OCI-LY7 (cell line): ENCODE results near the gene ANO2. TPM values are rescaled to one million over a fixed set of nuclear protein-coding genes. Genes with fewer than 3 reads are reported as not detected.

Experiments used
- BruUV-seq: library from RNA; stranded (reverse); fragments of 400-500 nt; replicated peaks from 2 replicates; lab custom pipeline; 2021; lab: Mats Ljungman, UMichigan
- CTCF ChIA-PET: fragments of 300-600 bp; sonication (Branson Sonifier 250); formaldehyde crosslinking; loops from one replicate; lab custom pipeline; 2022; ENCODE audit warnings: antibody characterized with exemption; ENCODE audit not compliant: unreplicated experiment; lab: Charles Lee
- POLR2A ChIA-PET: fragments of 300-600 bp; sonication (Branson Sonifier 250); formaldehyde crosslinking; loops from one replicate; lab custom pipeline; 2022; ENCODE audit warnings: antibody characterized with exemption; lab: Charles Lee
- DNase-seq: peaks from one replicate; pipeline ENCODE4 v3.0.0-alpha.2; 2015; ENCODE audit warnings: low spot score
- H2AFZ ChIP-seq: fragments of 200-600 bp; sonication (generic), shearing (Covaris generic); 2 replicates; pipeline ENCODE4 v1.6.1; 2014; ENCODE audit warnings: mild to moderate bottlenecking, antibody characterized with exemption, low read length, moderate library complexity
- H3K27ac ChIP-seq: fragments of 200-600 bp; sonication (generic); 2 replicates; pipeline ENCODE4 v1.5.1; 2014; ENCODE audit warnings: mixed run types, low read depth, mild to moderate bottlenecking, moderate library complexity, low read length, inconsistent platforms; ENCODE audit not compliant: poor library complexity, severe bottlenecking
- H3K36me3 ChIP-seq: fragments of 200-600 bp; sonication (generic); 2 replicates; pipeline ENCODE4 v1.6.1; 2014; ENCODE audit warnings: mild to moderate bottlenecking, antibody characterized with exemption, low read length, moderate library complexity, mixed read lengths; ENCODE audit not compliant: insufficient read depth
- H3K4me1 ChIP-seq: fragments of 200-600 bp; sonication (generic); 2 replicates; pipeline ENCODE4 v1.5.1; 2014; ENCODE audit warnings: mild to moderate bottlenecking, low read length; ENCODE audit not compliant: insufficient read depth, poor library complexity, severe bottlenecking
- H3K4me2 ChIP-seq: fragments of 200-600 bp; sonication (generic); 2 replicates; pipeline ENCODE4 v1.6.1; 2014; ENCODE audit warnings: mild to moderate bottlenecking, low read length
- H3K4me3 ChIP-seq: fragments of 200-600 bp; sonication (generic); 2 replicates; pipeline ENCODE4 v1.5.1; 2014; ENCODE audit warnings: mild to moderate bottlenecking, low read depth, low read length; ENCODE audit not compliant: poor library complexity, severe bottlenecking
- H3K79me2 ChIP-seq: fragments of 200-600 bp; sonication (generic); 2 replicates; pipeline ENCODE4 v1.6.1; 2016; ENCODE audit warnings: low read depth, mild to moderate bottlenecking, low read length, moderate library complexity, mixed read lengths; ENCODE audit not compliant: insufficient read depth
- H3K9me2 ChIP-seq: fragments of 200-600 bp; sonication (generic); 2 replicates; pipeline ENCODE4 v1.6.1; 2016; ENCODE audit warnings: mild to moderate bottlenecking, low read length, mixed read lengths; ENCODE audit not compliant: insufficient read depth
- H3K9me3 ChIP-seq: fragments of 200-600 bp; sonication (generic); 2 replicates; pipeline ENCODE4 v1.6.1; 2014; ENCODE audit warnings: mild to moderate bottlenecking, mixed run types, low read length, mixed read lengths
- H4K20me1 ChIP-seq: fragments of 200-600 bp; sonication (generic); 2 replicates; pipeline ENCODE4 v1.6.1; 2014; ENCODE audit warnings: mild to moderate bottlenecking, antibody characterized with exemption, low read length, moderate library complexity, mixed read lengths; ENCODE audit not compliant: insufficient read depth
- CTCF ChIP-seq: fragments of 200-600 bp; sonication (generic); conservative IDR thresholded peaks from 2 replicates; pipeline ENCODE4 v1.5.1; 2014; ENCODE audit warnings: mild to moderate bottlenecking, antibody characterized with exemption, low read length, moderate library complexity, mixed read lengths
- EZH2phosphoT487 ChIP-seq: fragments of 200-600 bp; sonication (generic); IDR thresholded peaks from 2 replicates; pipeline ENCODE4 v1.6.1; 2018; ENCODE audit warnings: low read depth, borderline replicate concordance, mild to moderate bottlenecking, mixed run types, antibody characterized with exemption, low read length, moderate library complexity, mixed read lengths
- intact Hi-C: fragments of 100-400 bp; cut with micrococcal nuclease; formaldehyde crosslinking; loops from one replicate; pipeline ENCODE4 v1.10.0; 2022; ENCODE audit not compliant: unreplicated experiment
- total RNA-seq, 2 experiments: library from RNA; depleted of rRNA in 1 of 2; stranded (reverse); fragments of >200 nt in 1 of 2; shearing (Covaris generic) in 1 of 2; gene quantifications; 2 replicates each; pipeline ENCODE4 v1.2.3, GENCODE V29; 2014 to 2022

Gene ANO2
- total RNA-seq, 2 experiments from 2014 or later = not detected

- no peaks in the 10 kb centered on the region for H4K20me1 ChIP-seq
- no peaks in the 10 kb centered on the region for H3K36me3 ChIP-seq
- H3K4me1 ChIP-seq = no peaks in the 10 kb centered on the region
- H3K27ac ChIP-seq = no peak overlapping the region
- no peak overlapping the region for H3K4me3 ChIP-seq
- BruUV-seq = no TSS peak
- no peaks in the 10 kb centered on the region for H3K9me2 ChIP-seq
- intact Hi-C loops = no loop called here
- H3K4me2 ChIP-seq = no peak overlapping the region
- H3K79me2 ChIP-seq = no peaks in the 10 kb centered on the region
- TF ChIP-seq CTCF (no peak), EZH2phosphoT487 (no peak)
- ChIA-PET CTCF (no interaction called here), POLR2A (interaction anchor here (0.6 kb wide), 1 partner anchor 24 kb away, joined by 3 read pairs; no protein-coding TSS in a partner anchor)
- no peaks in the 10 kb centered on the region for H3K9me3 ChIP-seq
- H2AFZ ChIP-seq = no peak overlapping the region
- DNase-seq = no peak
Observed at GRCh38 chr12:5520831-5521230, 424.2 kb downstream of the ANO2 start.

- no peaks in the 10 kb centered on the region for H3K36me3 ChIP-seq
- TF ChIP-seq EZH2phosphoT487 = no peak
- H2AFZ ChIP-seq = no peak overlapping the region
- no peaks in the 10 kb centered on the region for H3K4me1 ChIP-seq
- no peak overlapping the region for H3K4me2 ChIP-seq
- BruUV-seq = no TSS peak
- H3K9me2 ChIP-seq = no peaks in the 10 kb centered on the region
- H3K79me2 ChIP-seq = no peaks in the 10 kb centered on the region
- no peak overlapping the region for H3K27ac ChIP-seq
- ChIA-PET POLR2A (interaction anchor here (0.6 kb wide), 1 partner anchor 24 kb away, joined by 3 read pairs; no protein-coding TSS in a partner anchor), CTCF (no interaction called here)
- H3K4me3 ChIP-seq = no peak overlapping the region
- H4K20me1 ChIP-seq = no peaks in the 10 kb centered on the region
- no peaks in the 10 kb centered on the region for H3K9me3 ChIP-seq
- intact Hi-C loops = no loop called here
- DNase-seq = no peak
Observed at GRCh38 chr12:5520037-5520436, 425.0 kb downstream of the ANO2 start.

DNA sequence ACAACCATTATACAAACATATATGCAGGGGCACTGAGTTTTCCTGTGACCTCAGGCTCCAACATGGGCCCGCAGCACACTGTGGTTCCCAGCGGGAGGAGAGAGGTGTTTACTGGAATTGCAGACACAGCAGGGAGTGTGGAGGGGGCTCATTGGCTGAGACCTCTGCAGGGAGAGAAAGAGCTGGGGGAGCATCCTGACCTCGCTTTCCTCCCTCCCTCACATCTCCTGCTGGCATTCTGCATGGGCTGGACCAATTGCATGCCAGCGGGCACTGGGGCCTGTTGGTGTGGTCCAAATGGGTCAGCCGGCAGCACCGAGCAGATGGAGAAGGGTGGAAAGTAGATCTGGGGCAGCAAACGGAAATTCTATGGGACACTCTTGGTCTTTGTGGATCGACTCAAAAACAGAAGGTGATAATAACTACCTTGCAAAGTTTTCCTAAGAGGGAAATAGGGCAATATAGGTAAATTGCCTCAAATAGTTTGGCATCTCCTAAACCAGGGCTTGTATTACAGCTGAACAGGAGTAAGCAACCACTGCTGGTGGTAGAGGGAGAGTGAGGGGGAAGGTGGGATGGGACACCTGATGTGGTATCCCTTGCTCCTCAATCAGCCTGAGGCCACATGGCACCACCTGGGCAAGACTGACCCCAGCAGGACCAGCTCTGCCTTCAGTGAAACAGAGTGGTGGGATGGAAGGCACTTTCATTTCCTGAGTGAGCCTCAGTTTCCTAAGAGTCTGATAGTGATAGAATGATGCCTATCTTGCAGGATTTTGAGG is 426.3 kb downstream of the ANO2 start:
- Histone ChIP-seq H3K79me2 (no peaks in the 10 kb centered on the region), H4K20me1 (no peaks in the 10 kb centered on the region), H3K4me2 (no peak overlapping the region), H3K36me3 (no peaks in the 10 kb centered on the region), H3K9me3 (no peaks in the 10 kb centered on the region), H2AFZ (no peak overlapping the region), H3K27ac (no peak overlapping the region), H3K9me2 (no peaks in the 10 kb centered on the region), H3K4me3 (no peak overlapping the region), H3K4me1 (no peaks in the 10 kb centered on the region)
- TF ChIP-seq EZH2phosphoT487 (no peak), CTCF (no peak)
- ChIA-PET POLR2A (interaction anchor here (0.7 kb wide), 1 partner anchor 14 kb away, joined by 3 read pairs; no protein-coding TSS in a partner anchor), CTCF (no interaction called here)
- BruUV-seq = no TSS peak
- intact Hi-C loops = no loop called here
- DNase-seq = no peak
